ENCODE data around the gene TBX21. TPM values are rescaled to one million over a fixed set of nuclear protein-coding genes. Genes with fewer than 3 reads are reported as not detected.

Gene TBX21
- total RNA-seq (10 to 100 TPM; 37.8 to 39.8 TPM), polyA plus RNA-seq (59.6 TPM)

DNA sequence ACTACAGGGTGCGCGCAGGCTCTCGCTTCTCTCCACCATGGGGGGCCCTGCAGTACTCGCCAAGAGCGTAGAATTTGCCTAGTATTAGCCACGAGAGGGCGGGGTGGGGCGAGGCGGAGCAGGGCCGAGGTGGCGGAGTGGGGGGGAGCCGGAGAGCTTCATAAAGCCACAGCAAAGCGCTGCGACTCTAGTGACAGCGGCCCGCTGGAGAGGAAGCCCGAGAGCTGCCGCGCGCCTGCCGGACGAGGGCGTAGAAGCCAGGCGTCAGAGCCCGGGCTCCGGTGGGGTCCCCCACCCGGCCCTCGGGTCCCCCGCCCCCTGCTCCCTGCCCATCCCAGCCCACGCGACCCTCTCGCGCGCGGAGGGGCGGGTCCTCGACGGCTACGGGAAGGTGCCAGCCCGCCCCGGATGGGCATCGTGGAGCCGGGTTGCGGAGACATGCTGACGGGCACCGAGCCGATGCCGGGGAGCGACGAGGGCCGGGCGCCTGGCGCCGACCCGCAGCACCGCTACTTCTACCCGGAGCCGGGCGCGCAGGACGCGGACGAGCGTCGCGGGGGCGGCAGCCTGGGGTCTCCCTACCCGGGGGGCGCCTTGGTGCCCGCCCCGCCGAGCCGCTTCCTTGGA is at the start of gene TBX21:
TBX21 (plus strand) TSS at position 190 of the 627 bp plus-strand sequence; CDS start at position 409, 219 bp downstream.
- peak within 1 kb of the TSS; percentile 72 for H3K4me3 ChIP-seq (ENCODE audit: low read length)
- no peaks in the 10 kb centered on the region for H3K36me3 ChIP-seq (ENCODE audit: insufficient read depth, low read length)
- H3K4me1 Mint-ChIP-seq, result peaks cover 56 to 73% (median 67%) of the 10 kb centered on the region in 3 donors
- H3K36me3 Mint-ChIP-seq, result peaks cover 0 to 14% (median 5%) of the 10 kb centered on the region in 3 donors
- peaks cover 0 to under 1% of the 10 kb centered on the region in 2 donors for H3K27me3 Mint-ChIP-seq
- no peaks in the 10 kb centered on the region for H3K9me3 ChIP-seq (ENCODE audit: low read length)
- no peaks in the 10 kb centered on the region for H3K27me3 ChIP-seq (ENCODE audit: insufficient read depth, low read length, poor library complexity, severe bottlenecking)
- H3K27ac Mint-ChIP-seq, result peak within 1 kb of the TSS; percentile 92 to 99 (median 99)
- ChIA-PET POLR2A (interaction anchor here (0.6 to 2.1 kb wide), 20 partner anchors 9 to 84 kb away, joined by 3 to 21 read pairs (median 5); partner anchors contain the start of genes KPNB1 and TBKBP1), CTCF (interaction anchor here (0.6 to 4.7 kb wide), 30 partner anchors 9 to 96 kb away, joined by 3 to 67 read pairs (median 5); partner anchors contain the start of genes KPNB1 and TBKBP1)
- DNase-seq, result peak; percentile 74 to 95 (median 88)
- H3K4me3 Mint-ChIP-seq, result peak within 1 kb of the TSS; percentile 96 to 100 (median 99)
- peaks cover 40% of the 10 kb centered on the region for H3K4me1 ChIP-seq (ENCODE audit: insufficient read depth, low read length)
- peaks cover 0 to 2% (median 0%) of the 10 kb centered on the region in 5 donors for H3K9me3 Mint-ChIP-seq
- peak within 1 kb of the TSS; percentile 82 for H3K27ac ChIP-seq (ENCODE audit: low read depth, low read length)

DNA sequence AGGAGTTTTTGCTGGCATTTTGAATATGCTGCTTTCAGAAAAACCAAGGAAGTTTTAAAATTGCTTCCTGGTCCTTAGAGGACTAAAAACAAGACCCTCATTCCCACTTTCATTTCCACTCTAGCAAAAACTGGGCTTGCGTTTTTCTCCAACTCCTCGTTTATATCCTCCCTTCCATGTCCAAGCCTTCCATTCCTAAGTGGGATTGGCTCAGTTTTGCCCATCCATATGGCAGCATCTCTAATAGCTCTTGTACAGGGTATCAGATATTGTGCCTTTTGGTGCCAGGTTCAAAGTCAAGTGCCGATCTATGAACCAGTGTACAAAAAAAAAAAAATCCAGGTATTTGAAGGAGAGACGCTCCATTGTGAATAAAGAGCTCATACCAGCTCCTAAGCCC is 49.0 kb upstream of the TBX21 start:
- POLR2A ChIA-PET, result interaction anchor here (0.6 kb wide), 1 partner anchor 10 kb away, joined by 8 read pairs; no protein-coding TSS in a partner anchor
- H3K9me3 Mint-ChIP-seq, result no peaks in the 10 kb centered on the region
- Histone ChIP-seq H3K27ac (ENCODE audit: low read depth, low read length) (no peak overlapping the region), H3K36me3 (ENCODE audit: insufficient read depth, low read length) (peaks cover 27% of the 10 kb centered on the region), H3K27me3 (ENCODE audit: insufficient read depth, low read length, poor library complexity, severe bottlenecking) (no peaks in the 10 kb centered on the region), H3K4me3 (ENCODE audit: low read length) (no peak overlapping the region), H3K9me3 (ENCODE audit: low read length) (no peaks in the 10 kb centered on the region), H3K4me1 (ENCODE audit: insufficient read depth, low read length) (no peaks in the 10 kb centered on the region)
- CTCF ChIA-PET, result interaction anchor here (1.0 kb wide), 1 partner anchor 48 kb away, joined by 4 read pairs; no protein-coding TSS in a partner anchor
- peaks cover 15 to 69% (median 26%) of the 10 kb centered on the region in 3 donors for H3K36me3 Mint-ChIP-seq
- no peaks in the 10 kb centered on the region for H3K27me3 Mint-ChIP-seq
- no peak for DNase-seq
- H3K4me1 Mint-ChIP-seq, result peaks cover 0 to 3% (median 0%) of the 10 kb centered on the region in 3 donors
- H3K27ac Mint-ChIP-seq, result peak overlapping the region in 2 of 8 donors; percentile 40 to 66
- H3K4me3 Mint-ChIP-seq, result peak overlapping the region in 1 of 7 donors; percentile 10

GRCh38 chr17:47684535-47685193 is 48.4 kb upstream of the TBX21 start:
- ChIA-PET POLR2A (no interaction called here), CTCF (interaction anchor here (1.0 kb wide), 1 partner anchor 48 kb away, joined by 4 read pairs; no protein-coding TSS in a partner anchor)
- Mint-ChIP-seq H3K27ac (peak overlapping the region in 5 of 8 donors; percentile 14 to 56 (median 30)), H3K4me1 (peaks cover 0 to 3% (median 0%) of the 10 kb centered on the region in 3 donors), H3K36me3 (peaks cover 15 to 63% (median 26%) of the 10 kb centered on the region in 3 donors), H3K27me3 (no peaks in the 10 kb centered on the region), H3K9me3 (no peaks in the 10 kb centered on the region), H3K4me3 (no peak overlapping the region)
- H3K27me3 ChIP-seq (ENCODE audit: insufficient read depth, low read length, poor library complexity, severe bottlenecking), result no peaks in the 10 kb centered on the region
- no peak for DNase-seq
- no peaks in the 10 kb centered on the region for H3K4me1 ChIP-seq (ENCODE audit: insufficient read depth, low read length)
- peaks cover 23% of the 10 kb centered on the region for H3K36me3 ChIP-seq (ENCODE audit: insufficient read depth, low read length)
- no peak overlapping the region for H3K27ac ChIP-seq (ENCODE audit: low read depth, low read length)
- H3K4me3 ChIP-seq (ENCODE audit: low read length), result no peak overlapping the region
- H3K9me3 ChIP-seq (ENCODE audit: low read length), result no peaks in the 10 kb centered on the region

GRCh38 chr17:47685556-47686275 is 47.3 kb upstream of the TBX21 start:
- H3K27ac Mint-ChIP-seq, result peak overlapping the region in 4 of 8 donors; percentile 31 to 65 (median 45)
- H3K4me1 Mint-ChIP-seq, result peaks cover 0 to 3% (median 0%) of the 10 kb centered on the region in 3 donors
- no peak for DNase-seq
- Histone ChIP-seq H3K9me3 (ENCODE audit: low read length) (no peaks in the 10 kb centered on the region), H3K27me3 (ENCODE audit: insufficient read depth, low read length, poor library complexity, severe bottlenecking) (no peaks in the 10 kb centered on the region), H3K36me3 (ENCODE audit: insufficient read depth, low read length) (peaks cover 13% of the 10 kb centered on the region), H3K4me3 (ENCODE audit: low read length) (no peak overlapping the region), H3K27ac (ENCODE audit: low read depth, low read length) (no peak overlapping the region), H3K4me1 (ENCODE audit: insufficient read depth, low read length) (no peaks in the 10 kb centered on the region)
- CTCF ChIA-PET, result interaction anchor here (1.3 kb wide), 1 partner anchor 15 kb away, joined by 3 read pairs; no protein-coding TSS in a partner anchor
- no peak overlapping the region for H3K4me3 Mint-ChIP-seq
- H3K27me3 Mint-ChIP-seq, result no peaks in the 10 kb centered on the region
- POLR2A ChIA-PET, result no interaction called here
- H3K36me3 Mint-ChIP-seq, result peaks cover 6 to 53% (median 18%) of the 10 kb centered on the region in 3 donors
- H3K9me3 Mint-ChIP-seq, result no peaks in the 10 kb centered on the region

- Histone ChIP-seq H3K27me3 (ENCODE audit: insufficient read depth, low read length, poor library complexity, severe bottlenecking) (no peaks in the 10 kb centered on the region), H3K36me3 (ENCODE audit: insufficient read depth, low read length) (peaks cover 13% of the 10 kb centered on the region), H3K9me3 (ENCODE audit: low read length) (no peaks in the 10 kb centered on the region), H3K4me1 (ENCODE audit: insufficient read depth, low read length) (no peaks in the 10 kb centered on the region), H3K4me3 (ENCODE audit: low read length) (no peak overlapping the region), H3K27ac (ENCODE audit: low read depth, low read length) (no peak overlapping the region)
- Mint-ChIP-seq H3K9me3 (no peaks in the 10 kb centered on the region), H3K36me3 (peaks cover 5 to 50% (median 16%) of the 10 kb centered on the region in 3 donors), H3K4me1 (peaks cover 0 to 3% (median 0%) of the 10 kb centered on the region in 3 donors), H3K4me3 (no peak overlapping the region), H3K27me3 (no peaks in the 10 kb centered on the region), H3K27ac (peak overlapping the region in 4 of 8 donors; percentile 44 to 72 (median 60))
- CTCF ChIA-PET, result interaction anchor here (1.3 kb wide), 1 partner anchor 15 kb away, joined by 3 read pairs; no protein-coding TSS in a partner anchor
- POLR2A ChIA-PET, result no interaction called here
- DNase-seq, result no peak
These were observed 46.8 kb upstream of the TBX21 start for GRCh38 chr17:47686276-47686635.

GRCh38 chr17:47686664-47687327 is 46.2 kb upstream of the TBX21 start:
- Mint-ChIP-seq H3K9me3 (no peaks in the 10 kb centered on the region), H3K27me3 (no peaks in the 10 kb centered on the region), H3K4me3 (no peak overlapping the region), H3K27ac (peak overlapping the region in 5 of 8 donors; percentile 44 to 74 (median 65)), H3K36me3 (peaks cover 5 to 48% (median 16%) of the 10 kb centered on the region in 3 donors), H3K4me1 (peaks cover 1 to 5% (median 1%) of the 10 kb centered on the region in 3 donors)
- H3K4me1 ChIP-seq (ENCODE audit: insufficient read depth, low read length), result no peaks in the 10 kb centered on the region
- no peak for DNase-seq
- no peak overlapping the region for H3K27ac ChIP-seq (ENCODE audit: low read depth, low read length)
- CTCF ChIA-PET, result interaction anchor here (1.0 to 1.4 kb wide), 5 partner anchors 9 to 46 kb away, joined by 3 to 4 read pairs (median 4); partner anchors contain the start of gene TBX21
- H3K9me3 ChIP-seq (ENCODE audit: low read length), result no peaks in the 10 kb centered on the region
- peaks cover 9% of the 10 kb centered on the region for H3K36me3 ChIP-seq (ENCODE audit: insufficient read depth, low read length)
- no peak overlapping the region for H3K4me3 ChIP-seq (ENCODE audit: low read length)
- no peaks in the 10 kb centered on the region for H3K27me3 ChIP-seq (ENCODE audit: insufficient read depth, low read length, poor library complexity, severe bottlenecking)
- POLR2A ChIA-PET, result no interaction called here

GRCh38 chr17:47687328-47687690 is 45.7 kb upstream of the TBX21 start:
- no peak overlapping the region for H3K4me3 Mint-ChIP-seq
- CTCF ChIA-PET, result interaction anchor here (0.9 to 1.4 kb wide), 5 partner anchors 10 to 45 kb away, joined by 3 to 4 read pairs (median 4); partner anchors contain the start of gene TBX21

More at GRCh38 chr17:47687328-47687690, 45.7 kb upstream of the TBX21 start:
- POLR2A ChIA-PET, result no interaction called here
- no peaks in the 10 kb centered on the region for H3K27me3 ChIP-seq (ENCODE audit: insufficient read depth, low read length, poor library complexity, severe bottlenecking)
- H3K27ac ChIP-seq (ENCODE audit: low read depth, low read length), result no peak overlapping the region
- no peaks in the 10 kb centered on the region for H3K9me3 ChIP-seq (ENCODE audit: low read length)
- H3K4me3 ChIP-seq (ENCODE audit: low read length), result no peak overlapping the region
- Mint-ChIP-seq H3K27ac (peak overlapping the region in 5 of 8 donors; percentile 26 to 74 (median 46)), H3K9me3 (no peaks in the 10 kb centered on the region), H3K27me3 (no peaks in the 10 kb centered on the region), H3K36me3 (peaks cover under 1 to 43% (median 11%) of the 10 kb centered on the region in 3 donors), H3K4me1 (peaks cover 6 to 9% (median 6%) of the 10 kb centered on the region in 3 donors)
- peaks cover 4% of the 10 kb centered on the region for H3K36me3 ChIP-seq (ENCODE audit: insufficient read depth, low read length)
- H3K4me1 ChIP-seq (ENCODE audit: insufficient read depth, low read length), result no peaks in the 10 kb centered on the region
- no peak for DNase-seq
